GM03348 (cell line): ENCODE measurements around the gene PIN1.
"Not testable (repeated sequence)": the region's sequence is repeated elsewhere in the genome, so short reads cannot be mapped to it uniquely, and the experiment has no call there.

ENCODE experiments used
- DNase-seq: peaks from one replicate; pipeline ENCODE4 v3.0.0; 2012; ENCODE audit warnings: low spot score

PIN1 gene

DNA sequence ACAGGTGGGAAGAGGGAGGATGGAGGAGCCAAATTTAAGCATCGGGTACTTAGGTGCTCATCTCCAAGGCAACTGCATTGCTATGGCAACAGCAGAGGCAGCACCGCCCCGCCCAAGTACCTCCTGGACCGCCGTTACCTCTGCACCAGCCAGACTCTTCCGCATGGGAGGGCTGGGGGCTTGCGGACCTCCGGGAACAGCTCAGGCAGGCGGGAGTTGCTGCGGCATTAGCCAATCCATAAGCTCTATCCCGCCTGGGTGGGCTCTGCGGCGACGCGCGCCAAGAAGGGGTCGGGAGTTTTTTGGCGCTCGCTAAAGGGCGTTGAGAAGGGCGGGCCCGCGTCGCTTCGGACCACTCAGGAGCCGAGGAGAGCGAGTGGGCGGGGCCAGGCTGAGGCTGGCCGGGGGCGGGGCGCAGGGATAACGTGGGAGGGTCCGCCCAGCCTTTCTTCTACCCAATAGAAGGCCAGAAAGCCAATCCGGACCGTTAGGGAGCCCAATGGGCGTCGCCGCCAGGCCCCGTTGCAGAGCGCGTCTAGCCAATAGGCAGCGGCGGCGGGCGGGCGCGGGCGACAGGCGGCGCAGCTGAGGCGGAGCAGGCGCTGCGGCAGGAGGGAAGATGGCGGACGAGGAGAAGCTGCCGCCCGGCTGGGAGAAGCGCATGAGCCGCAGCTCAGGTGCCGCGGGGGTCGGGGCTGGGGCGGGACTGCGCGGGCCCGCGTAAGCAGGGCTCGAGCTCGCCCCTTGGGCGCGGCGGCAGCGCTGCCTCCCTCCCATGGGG is at the start of gene PIN1:
TSS of gene PIN1 (plus strand) at position 593 of the 781 bp plus-strand sequence. CDS start at position 620, 27 bp downstream.
- DNase-seq, result peak; percentile 99

DNA sequence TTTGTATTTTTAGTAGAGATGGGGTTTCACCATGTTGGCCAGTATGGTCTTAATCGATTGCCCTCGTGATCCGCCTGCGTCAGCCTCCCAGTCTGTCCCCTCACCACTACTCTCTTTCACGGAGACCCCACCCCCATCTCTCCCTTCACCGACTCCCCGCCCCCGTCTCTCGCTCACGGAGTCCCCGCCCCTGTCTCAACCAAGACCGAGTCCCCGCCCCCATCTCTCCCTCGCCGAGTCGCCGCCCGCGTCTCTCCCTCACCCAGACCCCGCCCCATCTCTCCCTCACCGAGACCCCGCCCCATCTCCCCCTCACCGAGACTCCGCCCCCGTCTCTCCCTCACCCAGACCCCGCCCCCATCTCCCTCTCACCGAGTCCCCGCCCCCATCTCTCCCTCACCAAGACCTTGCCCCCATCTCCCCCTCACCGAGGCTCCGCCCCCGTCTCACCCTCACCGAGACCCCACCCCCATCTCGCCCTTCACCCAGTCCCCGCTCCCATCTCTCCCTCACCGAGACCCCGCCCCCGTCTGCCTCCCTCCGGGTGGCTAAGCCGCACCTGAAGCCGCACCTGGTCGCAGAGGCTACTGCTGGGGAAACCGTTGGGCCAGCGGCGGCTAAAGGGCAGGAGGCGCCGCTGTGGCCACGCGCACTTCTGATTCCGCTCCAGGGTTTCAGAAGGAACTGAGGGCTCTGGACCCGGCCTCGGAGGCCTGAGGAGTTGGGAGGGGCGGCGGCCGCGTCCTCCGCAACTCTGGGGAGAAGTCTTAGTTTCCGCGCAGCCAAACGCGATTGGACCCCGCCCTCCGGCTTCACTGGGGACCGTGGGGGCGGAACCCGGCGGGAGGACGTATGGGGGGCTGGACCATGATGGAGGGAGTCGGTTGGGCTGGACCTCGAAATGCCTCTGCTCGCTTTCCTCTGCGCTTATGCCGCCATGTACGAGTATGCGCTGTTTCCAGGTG is 49.5 kb upstream of the PIN1 start:
- peak; percentile 97 for DNase-seq

DNA sequence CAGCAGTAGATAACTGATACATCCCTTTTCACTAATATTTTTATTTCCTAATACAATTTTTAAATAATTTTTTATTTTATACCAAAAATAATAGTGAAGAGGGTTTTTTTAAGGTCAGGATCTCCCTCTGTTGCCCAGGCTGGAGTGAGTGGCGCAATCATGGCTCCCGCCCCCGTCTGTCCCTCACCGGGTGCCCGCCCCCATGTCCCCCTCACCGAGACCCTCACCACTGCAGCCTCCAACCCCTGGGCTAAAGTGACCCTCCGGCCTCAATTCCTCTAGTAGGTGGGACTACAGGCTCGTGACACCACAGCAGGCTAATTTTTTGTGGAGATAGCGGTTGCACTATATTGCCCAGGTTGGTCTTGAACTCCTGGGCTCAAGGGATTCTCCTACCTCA is 48.8 kb upstream of the PIN1 start:
- no peak for DNase-seq

- DNase-seq, result no peak
These were observed 48.3 kb upstream of the PIN1 start for GRCh38 chr19:9786819-9787218.

DNA sequence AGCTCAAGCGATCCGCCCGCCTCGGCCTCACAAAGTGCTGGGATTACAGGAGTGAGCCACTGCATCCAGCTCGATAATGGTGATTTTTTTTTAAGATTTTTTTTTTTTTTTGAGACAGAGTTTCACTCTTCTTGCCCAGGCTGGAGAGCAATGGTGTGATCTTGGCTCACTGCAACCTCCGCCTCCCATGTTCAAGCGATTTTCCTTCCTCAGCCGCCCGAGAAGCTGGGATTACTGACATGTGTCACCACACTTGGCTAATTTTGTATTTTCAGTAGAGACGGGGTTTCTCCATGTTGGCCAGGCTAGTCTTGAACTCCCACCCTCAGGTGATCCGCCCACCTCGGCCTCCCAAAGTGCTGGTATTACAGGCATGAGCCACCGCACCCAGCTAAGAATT is 46.5 kb upstream of the PIN1 start:
- not testable (repeated sequence) for DNase-seq

DNA sequence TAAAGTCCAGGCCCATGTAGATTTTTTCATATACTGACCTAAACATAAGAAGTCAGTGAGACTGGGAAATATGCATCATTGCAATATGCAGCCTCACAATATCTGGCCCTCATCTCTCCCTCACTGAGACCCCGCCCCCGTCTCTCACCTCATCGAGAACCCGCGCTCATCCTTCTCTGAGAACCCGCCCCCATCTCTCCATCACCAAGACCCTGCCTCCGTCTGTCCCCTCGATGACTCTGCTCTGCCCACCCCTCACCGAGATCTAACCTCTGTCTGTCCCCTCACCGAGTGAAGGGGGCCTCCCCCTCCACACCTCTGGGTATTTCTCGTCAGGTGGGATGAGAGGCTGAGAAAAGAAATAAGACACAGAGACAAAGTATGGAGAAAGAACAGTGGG is 46.1 kb upstream of the PIN1 start:
- DNase-seq, result no peak

DNA sequence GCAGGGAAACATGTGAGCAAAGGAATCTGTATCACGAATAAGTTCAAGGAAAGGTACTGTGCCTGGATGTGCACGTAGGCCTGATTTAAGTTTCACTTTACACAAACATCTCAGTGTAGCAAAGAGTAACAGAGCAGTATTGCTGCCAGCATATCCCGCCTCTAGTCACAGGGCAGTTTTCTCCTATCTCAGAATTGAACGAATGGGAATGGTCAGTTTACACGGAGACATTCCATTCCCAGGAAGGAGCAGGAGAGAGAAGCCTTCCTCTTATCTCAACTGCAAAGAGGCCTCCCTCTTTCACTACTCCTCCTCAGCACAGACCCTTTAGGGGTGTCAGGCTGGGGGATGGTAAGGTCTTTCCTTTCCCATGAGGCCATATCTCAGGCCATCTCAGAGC is 45.5 kb upstream of the PIN1 start:
- not testable (repeated sequence) for DNase-seq

DNA sequence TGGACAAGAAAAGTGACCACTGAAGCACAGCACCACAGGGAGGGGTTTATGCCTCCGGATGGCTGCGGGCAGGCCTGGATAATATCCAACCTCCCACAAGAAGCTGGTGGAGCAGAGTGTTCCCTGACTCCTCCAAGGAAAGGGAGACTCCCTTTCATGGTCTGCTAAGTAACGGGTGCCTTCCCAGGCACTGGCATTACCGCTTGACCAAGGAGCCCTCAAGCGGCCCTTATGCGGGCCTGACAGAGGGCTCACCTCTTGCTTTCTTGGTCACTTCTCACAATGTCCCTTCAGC is 44.1 kb upstream of the PIN1 start:
- DNase-seq, result not testable (repeated sequence)

DNA sequence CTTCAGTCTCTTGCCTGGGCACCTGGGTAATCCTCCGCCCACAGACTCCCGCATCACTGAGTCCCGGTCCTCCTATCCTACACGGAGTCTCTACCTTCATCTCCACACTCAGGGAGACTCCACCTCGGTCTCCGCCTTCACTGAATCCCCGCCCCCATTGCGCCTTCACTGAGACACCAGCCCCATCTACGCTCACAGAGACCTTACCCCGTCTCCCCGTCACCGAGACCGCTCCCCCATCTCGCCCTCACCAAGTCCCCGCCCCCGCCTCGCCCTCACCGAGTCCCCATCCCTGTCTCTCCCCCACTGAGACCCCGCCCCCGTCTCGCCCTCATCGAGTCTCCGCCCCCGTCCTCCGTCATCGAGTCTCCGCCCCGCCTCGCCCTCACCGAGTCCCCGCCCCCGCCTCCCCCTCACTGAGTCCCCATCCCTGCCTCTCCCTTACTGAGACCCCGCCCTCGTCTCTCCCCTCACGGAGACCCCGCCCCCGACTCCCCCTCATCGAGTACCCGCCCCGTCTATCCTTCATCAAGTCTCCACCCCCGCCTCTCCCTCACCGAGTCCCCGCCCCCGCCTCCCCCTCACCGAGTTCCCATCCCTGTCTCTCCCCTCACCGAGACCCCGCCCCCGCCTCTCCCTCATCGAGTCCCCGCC is 43.4 kb upstream of the PIN1 start:
- DNase-seq, result peak; percentile 96

DNA sequence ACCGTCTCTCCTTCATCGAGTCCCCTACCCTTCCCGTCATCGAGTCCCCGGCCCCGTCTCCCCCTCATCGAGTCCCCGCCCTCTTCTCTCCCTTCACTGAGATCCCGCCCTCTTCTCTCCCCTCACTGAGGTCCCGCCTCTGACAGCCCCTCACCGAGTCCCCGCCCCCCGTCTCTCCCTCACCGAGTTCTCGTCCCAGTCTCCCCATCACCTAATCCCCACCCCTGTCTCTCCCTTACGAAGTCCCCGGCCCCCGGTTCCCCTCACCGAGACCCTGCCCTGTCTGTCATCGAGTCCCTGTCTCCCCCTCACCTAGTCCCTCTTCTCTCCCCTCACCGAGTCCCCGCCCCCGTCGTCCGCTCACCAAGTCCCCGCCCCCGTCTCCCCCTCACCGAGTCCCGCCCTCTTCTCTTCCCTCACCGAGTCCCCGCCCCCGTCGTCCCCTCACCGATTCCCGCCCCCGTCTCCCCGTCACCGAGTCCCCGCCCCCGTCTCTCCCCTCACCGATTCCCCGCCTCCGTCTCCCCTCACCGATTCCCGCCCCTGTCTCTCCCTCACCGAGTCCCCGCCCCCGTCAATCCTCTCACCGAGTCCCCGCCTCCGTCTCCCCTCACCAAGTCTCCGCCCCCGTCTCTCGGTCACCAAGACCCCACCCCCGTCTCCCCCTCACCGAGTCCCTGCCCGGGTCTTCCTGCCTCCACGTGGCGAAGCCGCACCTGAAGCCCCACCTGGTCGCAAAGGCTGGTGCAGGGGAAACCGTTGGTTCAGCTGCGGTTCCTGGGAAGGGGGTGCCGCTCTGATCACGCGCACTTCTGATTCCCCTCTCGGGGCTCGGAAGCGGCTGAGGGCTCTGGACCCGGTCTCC is 42.7 kb upstream of the PIN1 start:
- DNase-seq, result peak; percentile 95

DNA sequence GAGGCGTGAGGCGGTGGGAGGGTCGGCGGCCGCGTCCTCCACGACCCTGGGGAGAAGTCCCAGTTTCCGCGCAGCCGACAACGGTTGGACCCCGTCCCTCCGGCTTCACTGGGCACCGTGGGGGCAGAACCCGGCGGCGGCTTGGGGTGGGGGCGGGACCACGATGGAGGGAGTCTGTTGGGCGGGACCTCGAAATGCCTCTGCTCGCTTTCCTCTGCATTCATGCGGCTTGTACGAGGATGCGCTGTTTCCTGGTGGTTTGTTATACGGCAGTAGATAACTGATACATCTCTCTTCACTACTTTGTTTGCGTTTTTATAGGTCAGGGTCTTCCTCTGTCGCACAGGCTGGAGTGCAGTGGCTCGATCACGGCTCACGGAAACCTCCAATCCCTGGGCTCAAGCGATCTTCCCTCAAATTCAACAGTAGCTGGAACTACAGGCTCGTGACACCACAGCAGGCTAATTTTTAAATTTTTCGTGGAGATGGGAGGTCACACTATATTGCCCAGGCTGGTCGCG is 42.0 kb upstream of the PIN1 start:
- DNase-seq, result peak; percentile 56

DNA sequence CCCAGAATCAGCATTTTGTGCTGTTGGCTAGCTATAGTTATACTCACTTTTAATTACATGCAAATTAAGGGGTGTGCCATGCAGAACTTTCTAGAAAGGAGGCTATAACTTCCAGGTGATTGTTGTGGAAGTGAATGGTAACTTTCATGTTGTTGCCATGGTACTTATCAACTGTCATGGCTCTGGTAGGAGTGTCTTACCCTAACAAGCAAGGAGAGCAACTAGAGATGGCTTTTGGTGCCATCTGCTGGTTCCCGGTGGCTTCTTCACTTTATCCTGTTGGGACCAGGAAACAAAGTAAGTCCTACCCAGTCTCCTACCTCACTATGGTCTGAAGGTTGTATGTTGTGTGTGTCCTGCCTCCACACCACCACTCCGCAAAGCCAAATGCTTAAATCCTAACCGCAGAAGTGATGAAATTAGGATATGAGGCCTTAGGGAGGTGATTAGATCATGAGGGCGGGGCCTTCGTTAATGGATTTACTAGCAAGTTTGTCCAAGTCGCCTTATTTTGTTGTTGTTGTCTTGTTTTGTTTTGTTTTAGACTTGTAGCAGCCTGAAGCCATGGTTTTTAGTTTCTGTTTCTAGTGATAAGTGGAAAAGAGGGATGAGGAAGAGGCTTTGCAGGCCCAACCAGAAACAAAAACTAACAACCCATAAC is 38.9 kb upstream of the PIN1 start:
- DNase-seq, result peak; percentile 77

DNA sequence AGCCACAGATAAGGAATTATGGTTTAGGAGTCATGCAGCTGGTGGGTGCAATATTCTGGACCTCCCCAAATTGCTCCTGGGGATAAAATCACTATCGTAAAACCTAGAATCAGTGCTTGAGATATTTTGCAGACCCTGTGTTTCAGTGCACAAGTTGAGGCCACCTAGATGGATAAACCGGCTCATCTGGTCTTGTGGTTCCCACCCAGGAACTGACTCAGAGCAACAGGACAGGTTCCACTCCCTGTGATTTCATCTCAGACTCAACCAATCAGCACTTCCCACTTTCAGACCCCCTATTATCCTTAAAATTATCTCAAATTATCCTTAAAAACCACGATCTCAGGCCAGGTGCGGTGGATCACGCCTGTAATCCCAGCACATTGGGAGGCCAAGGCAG is 37.2 kb upstream of the PIN1 start:
- DNase-seq, result no peak

DNA sequence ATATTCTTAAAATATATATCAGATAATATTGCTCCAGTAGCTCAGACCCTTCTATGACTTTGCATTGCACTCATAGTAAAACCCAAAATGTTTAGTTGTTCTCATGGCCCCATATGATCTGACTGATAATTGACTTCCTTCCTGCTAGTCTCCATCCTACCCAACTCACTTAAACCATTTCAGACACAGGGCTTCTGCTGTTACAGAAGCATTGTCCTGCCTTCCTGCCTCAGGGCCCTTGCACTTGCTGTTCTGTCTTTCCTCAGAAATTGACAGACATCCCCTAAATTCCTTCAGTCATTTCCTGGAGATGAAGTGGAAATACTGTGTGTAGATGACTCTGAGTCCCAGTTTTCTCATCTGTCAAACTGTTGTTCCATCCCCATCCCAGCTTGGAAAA is 36.0 kb upstream of the PIN1 start:
- DNase-seq, result no peak

GRCh38 chr19:9801976-9802375 is 33.1 kb upstream of the PIN1 start:
- no peak for DNase-seq

DNA sequence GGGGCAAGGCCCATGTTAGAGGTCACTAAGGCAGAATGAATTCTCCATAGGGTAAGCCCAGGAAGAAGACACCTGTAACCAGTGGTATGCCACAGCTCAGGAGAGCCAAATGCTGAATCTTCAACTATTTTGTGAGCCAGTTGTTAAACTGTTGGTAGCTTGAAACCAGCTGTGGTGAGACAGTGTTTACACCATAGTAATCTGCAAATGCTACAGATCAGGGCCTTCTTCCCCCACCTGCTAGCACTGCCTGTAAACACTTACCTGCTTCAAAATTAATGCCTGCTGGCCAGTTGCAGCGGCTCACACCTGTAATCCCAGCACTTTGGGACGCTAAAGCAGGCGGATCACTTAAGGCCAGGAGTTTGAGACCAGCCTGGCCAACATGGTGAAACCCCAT is 28.3 kb upstream of the PIN1 start:
- DNase-seq, result no peak

- no peak for DNase-seq
These were observed 26.0 kb upstream of the PIN1 start for GRCh38 chr19:9808855-9809824.

DNA sequence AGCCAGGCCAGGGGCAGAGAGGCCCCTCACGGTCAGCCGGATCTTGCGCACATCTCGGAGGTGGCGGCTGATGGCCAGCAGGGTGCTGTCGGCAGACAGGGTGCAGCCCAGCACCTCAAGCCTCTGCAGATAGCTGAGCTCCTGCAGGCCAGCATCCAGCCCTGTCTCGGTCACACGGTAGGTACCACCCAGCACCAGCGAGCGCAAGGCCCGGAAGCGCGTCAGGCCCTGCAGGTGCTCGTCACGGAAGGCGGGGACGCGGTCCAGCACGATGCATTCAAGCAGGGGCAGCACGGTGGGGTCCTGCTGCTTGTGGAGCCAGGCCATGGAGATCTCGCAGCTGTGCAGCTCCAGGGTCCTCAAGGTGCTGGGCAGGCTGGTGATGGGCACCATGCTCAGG is 24.0 kb upstream of the PIN1 start:
- no peak for DNase-seq

GRCh38 chr19:9818175-9818733 is 16.9 kb upstream of the PIN1 start:
- DNase-seq, result no peak
